AG04449 (cell line): ENCODE results near the gene EPB41.

ENCODE experiments used
- CTCF ChIA-PET: fragments of 350-600 bp; formaldehyde crosslinking; extraction: SDS; loops from one replicate; lab custom pipeline; 2021; ENCODE audit warnings: antibody characterized with exemption; lab: Yijun Ruan, JAX
- POLR2A ChIA-PET: fragments of 400-600, 350-600 bp; formaldehyde crosslinking; extraction: SDS; loops from one replicate; lab custom pipeline; 2020; ENCODE audit warnings: antibody characterized with exemption, inconsistent platforms; lab: Yijun Ruan, JAX
- DNase-seq: peaks from one replicate; pipeline ENCODE4 v3.0.0-alpha.2; 2010; ENCODE audit warnings: low read depth, low spot score
- H3K4me3 ChIP-seq: 2 replicates; pipeline ENCODE4 v1.5.1; 2011; ENCODE audit warnings: low read depth, mild to moderate bottlenecking, control low read depth, low read length
- TF ChIP-seq, protein P1 (sequence below): IDR thresholded peaks from one replicate; pipeline ENCODE4 v1.5.1; 2011; ENCODE audit warnings: mild to moderate bottlenecking, moderate library complexity, low read length, control low read depth, inconsistent platforms; ENCODE audit not compliant: insufficient read depth; ENCODE audit errors: missing control alignments

EPB41 gene

DNA sequence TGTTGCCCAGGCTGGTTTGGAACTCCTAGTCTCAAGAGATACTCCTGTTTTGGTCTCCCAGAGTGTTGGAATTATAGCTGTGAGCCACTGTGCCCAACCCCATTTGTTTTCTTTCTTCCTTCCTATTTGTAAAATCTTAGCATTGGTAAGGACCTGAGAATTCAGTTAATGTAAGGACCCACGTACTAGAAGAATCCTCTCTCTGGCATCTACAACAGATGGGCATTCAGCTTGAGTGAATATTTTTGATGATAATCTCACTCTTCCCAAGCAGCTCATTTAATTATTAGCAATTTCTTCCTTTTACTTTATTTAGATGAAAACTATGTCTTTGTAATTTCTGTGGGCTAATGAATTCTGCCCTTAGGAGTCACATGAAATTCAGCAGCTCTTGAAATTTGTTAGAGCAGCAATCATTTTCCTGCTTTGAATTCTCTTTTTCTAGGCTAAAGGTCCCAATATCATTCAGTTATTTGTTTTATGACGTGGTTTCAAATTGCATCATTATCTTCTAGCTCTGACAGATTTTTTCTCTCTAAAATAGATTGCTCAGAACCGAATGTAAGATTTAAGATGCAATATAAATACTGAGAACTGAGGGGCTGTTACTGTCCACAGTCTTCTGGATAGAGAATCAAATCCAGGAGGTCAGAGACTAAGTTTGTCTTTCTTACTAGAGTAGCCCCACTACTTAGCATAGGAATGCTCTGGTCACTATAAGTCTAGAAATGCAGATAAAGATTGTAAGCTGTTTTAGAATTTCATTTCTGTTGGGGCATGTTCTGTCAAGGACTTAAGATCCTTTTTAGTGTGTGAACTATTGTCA lies 59.4 kb downstream of the EPB41 start:
- POLR2A ChIA-PET = interaction anchor here (0.5 to 1.2 kb wide), 2 partner anchors 62 to 71 kb away, joined by 3 read pairs; no protein-coding TSS in a partner anchor

DNA sequence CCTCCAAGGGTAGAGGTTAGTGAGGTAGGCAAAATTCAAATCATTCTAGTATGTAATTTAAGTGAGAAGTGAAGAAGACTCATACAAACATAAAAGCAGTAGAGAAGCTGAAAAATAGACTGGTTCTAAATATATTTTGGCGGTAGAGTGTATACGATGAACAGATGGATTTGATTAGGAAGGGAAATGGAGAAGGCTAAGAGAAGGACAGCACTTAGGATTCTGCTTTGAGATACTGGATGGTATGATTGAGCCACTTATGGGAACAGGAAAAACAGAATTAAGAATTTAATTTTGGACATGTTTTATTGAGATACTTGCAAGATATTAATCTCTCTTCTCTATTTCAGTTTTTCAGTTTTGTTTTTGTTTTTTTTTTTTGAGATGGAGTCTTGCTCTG lies 60.1 kb downstream of the EPB41 start:
- DNase-seq = no peak
- no peak overlapping the region for H3K4me3 ChIP-seq
- CTCF ChIA-PET = interaction anchor here (1.0 to 2.4 kb wide), 4 partner anchors 60 to 93 kb away, joined by 3 to 15 read pairs (median 6); no protein-coding TSS in a partner anchor
- POLR2A ChIA-PET = no interaction called here
- TF ChIP-seq, protein P1, sequence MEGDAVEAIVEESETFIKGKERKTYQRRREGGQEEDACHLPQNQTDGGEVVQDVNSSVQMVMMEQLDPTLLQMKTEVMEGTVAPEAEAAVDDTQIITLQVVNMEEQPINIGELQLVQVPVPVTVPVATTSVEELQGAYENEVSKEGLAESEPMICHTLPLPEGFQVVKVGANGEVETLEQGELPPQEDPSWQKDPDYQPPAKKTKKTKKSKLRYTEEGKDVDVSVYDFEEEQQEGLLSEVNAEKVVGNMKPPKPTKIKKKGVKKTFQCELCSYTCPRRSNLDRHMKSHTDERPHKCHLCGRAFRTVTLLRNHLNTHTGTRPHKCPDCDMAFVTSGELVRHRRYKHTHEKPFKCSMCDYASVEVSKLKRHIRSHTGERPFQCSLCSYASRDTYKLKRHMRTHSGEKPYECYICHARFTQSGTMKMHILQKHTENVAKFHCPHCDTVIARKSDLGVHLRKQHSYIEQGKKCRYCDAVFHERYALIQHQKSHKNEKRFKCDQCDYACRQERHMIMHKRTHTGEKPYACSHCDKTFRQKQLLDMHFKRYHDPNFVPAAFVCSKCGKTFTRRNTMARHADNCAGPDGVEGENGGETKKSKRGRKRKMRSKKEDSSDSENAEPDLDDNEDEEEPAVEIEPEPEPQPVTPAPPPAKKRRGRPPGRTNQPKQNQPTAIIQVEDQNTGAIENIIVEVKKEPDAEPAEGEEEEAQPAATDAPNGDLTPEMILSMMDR = no peak

More for the DNA sequence above, 59.4 kb downstream of the EPB41 start:
- TF ChIP-seq, protein P1 = no peak
- DNase-seq = no peak
- H3K4me3 ChIP-seq = no peak overlapping the region
- CTCF ChIA-PET = interaction anchor here (0.9 to 2.4 kb wide), 7 partner anchors 9 to 229 kb away, joined by 3 to 15 read pairs (median 4); no protein-coding TSS in a partner anchor

DNA sequence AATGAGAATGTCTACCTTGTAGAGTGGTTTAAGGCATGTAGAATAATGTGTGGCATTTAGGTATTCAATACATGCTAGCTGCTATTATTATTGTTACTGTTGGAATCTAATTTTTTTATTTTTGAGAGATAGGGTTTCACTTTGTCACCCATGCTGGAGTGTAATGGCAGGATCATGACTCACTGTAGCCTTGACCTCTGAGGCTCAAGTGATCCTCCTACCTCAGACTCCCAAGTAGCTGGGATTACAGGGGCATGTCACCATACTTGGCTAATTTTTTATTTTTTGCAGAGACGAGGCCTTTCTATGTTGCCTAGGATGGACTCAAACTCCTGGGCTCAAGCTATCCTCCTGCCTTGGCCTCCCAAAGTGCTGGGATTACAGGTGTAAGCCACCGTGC lies 61.9 kb downstream of the EPB41 start:
- ChIA-PET POLR2A (no interaction called here), CTCF (no interaction called here)
- TF ChIP-seq, protein P1 = no peak
- H3K4me3 ChIP-seq = no peak overlapping the region
- no peak for DNase-seq

DNA sequence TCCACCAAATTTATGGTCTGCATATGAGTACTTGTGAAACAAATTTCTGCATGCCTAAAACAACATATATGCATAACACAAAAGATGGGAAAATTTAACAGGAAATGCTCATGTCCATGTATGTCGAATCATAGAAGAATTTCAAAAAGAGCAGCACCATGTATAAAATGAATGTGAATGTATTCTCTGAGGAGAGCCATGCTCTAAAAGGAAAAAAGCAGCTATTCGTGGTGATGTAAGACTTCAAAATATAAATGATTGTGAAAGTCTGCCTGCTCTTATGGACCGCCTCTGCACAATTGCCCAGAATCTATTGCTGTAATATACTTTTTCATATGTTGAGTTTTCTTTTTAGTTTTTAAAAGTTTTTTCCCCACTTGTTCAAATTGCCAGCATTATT lies 66.8 kb downstream of the EPB41 start:
- TF ChIP-seq, protein P1 = no peak
- POLR2A ChIA-PET = no interaction called here
- no peak overlapping the region for H3K4me3 ChIP-seq
- no peak for DNase-seq
- CTCF ChIA-PET = interaction anchor here (1.0 to 1.7 kb wide), 3 partner anchors 12 to 104 kb away, joined by 3 to 4 read pairs (median 3); no protein-coding TSS in a partner anchor

DNA sequence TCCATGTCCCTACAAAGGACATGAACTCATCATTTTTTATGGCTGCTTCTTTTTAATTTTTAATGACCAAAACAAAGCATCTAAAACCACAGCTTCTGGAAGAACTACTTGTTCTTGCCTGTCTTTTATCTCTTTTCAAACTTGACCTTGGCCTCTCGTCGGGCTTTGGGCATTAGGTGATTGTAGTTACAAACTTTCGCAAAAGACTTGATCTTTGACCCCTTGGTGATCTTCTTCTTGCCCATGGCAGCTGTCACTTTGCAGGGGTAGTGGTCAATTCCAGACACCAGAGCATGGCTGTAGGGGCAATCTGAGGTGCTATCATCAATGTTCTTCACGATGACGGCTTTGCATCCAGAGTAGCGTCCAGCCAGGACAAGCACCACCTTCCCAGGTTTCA lies 67.8 kb downstream of the EPB41 start:
- CTCF ChIA-PET = interaction anchor here (1.2 kb wide), 1 partner anchor 9 kb away, joined by 4 read pairs; no protein-coding TSS in a partner anchor
- DNase-seq = no peak
- H3K4me3 ChIP-seq = no peak overlapping the region
- POLR2A ChIA-PET = no interaction called here
- TF ChIP-seq, protein P1 = no peak

DNA sequence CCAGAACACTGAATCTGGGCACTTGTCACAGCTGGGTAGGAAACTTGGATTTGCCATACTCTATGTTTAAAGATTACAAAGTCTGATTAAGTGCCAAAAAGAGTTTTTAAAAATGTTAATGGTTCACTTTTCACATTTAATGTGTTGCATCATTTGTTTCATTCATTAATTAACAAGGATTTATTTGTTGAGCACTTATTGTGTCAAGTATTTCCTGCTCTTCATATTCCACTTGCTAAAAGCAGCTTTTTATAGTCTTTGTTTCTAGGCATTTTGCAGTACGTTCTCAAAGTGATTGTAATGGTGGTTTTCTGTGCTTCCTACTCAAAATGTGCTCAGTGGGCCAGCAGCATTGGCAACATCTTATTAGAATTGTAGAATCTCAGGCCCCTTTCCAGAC lies 68.7 kb downstream of the EPB41 start:
- DNase-seq = no peak
- ChIA-PET CTCF (interaction anchor here (1.2 kb wide), 1 partner anchor 10 kb away, joined by 4 read pairs; no protein-coding TSS in a partner anchor), POLR2A (no interaction called here)
- H3K4me3 ChIP-seq = no peak overlapping the region
- TF ChIP-seq, protein P1 = no peak
